Measurements from ENCODE around the gene VAMP2.

Gene VAMP2

DNA sequence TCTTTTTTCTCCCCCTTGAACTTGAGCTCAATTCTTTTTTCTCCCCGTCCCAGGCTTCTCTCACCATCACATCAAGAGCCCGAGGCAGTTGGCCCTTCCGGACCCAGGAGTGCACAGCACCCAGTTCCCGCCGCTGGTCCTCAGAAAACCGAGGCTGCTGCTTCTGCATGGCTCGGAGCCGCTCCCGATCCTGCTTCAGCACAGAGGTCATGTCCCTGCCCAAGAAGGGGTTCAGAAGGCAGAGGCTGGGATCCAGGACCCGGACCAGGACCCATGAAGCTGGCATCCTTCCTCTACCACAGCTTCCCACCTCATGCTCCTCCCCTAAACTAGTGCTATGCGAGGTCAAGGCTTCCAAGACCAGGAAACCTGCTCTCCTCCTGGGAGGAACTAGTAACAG lies 21.0 kb downstream of the VAMP2 start:
- no peak for DNase-seq

DNA sequence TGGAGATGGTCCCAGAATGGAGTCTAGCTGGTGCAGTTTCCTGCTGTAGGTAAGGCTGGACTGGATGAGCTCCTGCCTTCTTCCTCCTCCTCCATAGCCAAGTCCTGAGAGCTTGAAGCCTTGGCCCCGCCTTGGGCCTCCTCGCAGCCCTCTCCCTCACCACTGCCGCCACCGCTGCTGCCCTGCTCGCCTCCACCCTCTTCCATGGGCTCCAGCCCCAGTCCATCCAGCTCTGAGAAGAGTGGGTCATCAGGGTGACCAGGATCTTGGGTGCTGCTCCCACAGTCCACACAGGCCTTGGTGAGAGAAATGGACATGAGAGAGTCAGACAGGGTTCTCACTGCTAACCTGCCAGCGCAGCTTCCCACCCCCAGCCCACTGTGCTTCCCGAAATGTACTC lies 21.7 kb downstream of the VAMP2 start:
- DNase-seq: no peak

DNA sequence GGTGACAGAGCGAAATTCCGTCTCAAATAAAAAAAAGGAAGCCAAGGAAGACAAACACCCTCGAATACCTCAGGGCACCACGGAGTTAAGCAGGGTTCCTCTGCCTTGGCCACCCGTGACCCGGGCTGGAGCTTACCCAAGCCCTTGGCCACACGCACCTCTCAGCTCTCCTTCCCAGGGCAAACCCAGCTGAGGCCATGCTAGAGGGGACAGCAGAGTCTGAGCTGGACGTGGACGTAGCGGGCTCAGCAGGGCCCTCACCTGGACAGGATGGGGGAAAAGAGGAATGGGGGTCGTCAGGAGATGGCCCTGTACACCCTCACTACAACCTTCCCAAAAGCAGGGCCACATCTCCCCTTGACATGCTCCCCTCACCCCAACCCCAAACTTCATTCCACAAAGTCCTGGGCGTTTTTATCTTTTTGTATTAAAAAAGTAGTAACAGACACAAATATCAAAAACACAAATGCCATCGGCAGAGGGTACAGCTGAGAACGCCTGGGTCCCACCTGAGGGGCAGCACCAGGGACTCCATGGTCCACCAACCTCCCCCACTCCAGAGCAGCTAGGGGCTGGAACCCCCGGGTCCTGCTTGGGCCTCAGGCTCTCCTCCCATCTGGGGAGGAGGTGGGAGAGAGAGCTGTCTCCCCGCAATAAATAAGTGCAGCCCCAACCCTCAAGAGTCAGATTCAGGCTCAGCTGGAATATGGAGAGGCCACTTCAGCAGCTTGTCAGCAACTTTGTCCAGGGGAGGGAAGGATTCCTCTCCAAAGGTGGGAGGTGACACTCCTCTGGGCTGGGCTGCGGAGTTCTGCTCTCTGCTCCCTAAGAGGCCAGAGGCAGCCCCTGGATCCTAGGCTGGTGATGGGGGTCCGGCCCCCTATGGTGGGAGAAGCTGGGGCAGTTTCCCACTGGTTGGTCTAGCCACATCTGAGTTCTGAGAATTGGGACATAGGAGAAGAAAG lies 22.4 kb downstream of the VAMP2 start:
- peak; percentile 64 for DNase-seq

DNA sequence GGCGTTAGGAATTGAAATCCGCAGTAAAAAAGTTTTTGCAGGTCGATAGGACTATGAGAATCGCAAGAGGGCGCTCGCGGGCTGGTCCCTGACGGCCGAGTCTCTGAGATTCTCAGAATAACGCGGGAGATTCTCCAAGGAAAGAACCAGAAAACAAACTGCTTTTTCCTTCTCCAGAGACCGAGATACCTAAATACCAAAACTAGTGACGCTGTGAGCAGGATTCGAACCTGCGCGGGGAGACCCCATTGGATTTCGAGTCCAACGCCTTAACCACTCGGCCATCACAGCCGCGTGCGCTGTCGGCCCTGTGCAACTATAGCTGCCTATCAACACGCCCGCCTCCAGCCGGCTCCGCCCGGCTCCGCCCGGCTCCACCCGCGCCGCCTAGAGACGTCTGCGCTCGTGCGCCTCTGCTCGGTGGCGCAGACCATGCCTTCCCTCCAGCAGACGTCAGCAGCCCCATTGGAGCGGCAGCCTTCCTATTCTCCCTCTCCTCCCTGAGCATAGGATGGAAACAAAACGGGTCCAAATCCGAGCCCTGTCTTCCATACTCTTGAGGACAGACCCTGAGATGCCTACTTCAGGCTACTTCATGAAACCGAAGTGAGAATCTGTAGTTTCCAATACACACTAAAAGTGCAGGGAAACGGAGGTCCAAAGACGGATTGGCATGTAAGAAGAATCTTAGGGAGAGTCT lies 23.9 kb downstream of the VAMP2 start:
- DNase-seq: peak; percentile 98

DNA sequence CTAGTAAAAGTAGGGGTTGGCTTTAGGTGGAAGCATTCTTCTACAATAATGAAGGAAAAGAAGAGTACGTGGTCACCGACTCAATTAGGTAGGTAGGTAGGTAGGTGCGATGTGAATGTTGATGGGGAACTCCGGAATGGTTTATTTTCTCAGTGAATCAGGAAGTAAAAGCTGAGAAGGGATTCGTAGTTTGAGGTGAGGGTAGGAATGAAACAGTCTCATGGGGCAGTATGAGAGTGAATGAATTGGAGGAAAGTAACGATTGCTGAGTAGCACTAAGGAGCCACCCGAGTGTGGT lies 24.4 kb downstream of the VAMP2 start:
- DNase-seq: no peak

DNA sequence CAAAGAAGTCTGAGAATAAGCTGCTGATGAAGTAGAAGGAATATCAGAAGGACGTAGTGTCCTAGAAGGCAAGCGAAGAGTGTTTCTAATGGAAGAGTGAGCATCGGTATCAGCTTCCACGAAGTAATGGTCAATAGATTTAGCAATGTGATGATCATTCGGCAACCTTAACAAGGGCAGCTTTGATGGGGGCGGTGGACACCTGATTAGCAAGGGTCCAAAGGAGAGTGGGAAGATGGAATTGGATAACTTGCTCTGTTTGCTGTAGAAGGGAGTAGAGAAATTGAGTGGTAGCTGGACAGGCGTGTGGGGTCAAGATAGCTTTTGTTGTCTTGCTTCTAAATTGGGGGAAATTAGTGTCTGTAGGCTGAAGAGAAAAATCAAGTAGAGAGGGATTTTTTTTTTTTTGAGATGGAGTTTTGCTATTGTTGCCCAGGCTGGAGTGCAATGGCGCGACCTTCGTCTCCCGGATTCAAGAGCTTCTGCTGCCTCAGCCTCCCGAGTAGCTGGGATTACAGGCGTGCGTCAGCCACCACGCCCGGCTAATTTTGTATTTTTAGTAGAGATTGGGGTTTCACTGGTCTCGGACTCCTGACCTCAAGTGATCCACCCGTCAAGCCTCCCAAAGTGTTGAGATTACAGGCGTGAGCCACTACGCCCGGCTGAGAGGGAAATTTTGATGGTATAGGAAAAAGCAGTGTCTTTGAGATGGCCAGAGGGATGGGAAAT lies 24.9 kb downstream of the VAMP2 start:
- peak; percentile 64 for DNase-seq

DNA sequence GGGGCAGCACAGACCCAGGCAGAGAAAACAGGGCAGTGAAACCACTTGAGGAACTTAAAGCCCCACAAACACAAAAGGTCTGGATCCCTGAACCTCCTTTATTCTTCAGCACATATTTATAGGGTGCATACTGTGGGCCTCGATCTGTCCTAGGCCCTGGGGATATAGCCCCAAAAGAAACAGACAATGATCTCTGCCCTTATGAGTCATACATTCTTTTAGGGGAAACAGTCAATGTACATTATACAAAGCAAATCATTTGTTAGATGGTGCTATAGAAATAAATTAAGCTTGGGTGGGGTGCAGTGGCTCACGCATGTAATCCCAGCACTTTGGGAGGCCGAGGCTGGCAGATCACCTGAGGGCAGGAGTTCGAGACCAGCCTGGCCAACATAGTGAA lies 28.8 kb downstream of the VAMP2 start:
- no peak for DNase-seq

DNA sequence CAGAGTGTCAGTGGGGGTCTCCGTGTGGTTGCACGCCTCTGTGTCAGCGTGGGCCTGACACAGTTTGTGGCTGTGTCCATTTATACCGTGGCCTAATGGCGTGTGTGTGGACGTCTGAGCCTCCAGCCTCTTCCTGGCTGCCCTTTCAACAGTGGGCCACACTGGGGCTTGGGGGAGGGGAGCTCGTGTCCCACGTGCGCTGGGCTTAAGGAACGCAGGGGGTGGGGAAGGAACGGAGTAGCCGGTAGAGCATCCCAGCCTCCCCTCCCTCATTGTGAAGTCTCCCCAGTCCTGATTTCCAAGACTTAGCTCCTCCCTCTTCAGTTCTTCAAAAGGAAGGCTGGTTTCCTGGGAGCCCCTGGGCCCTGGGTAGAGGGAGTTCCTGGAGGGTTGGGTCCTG lies 29.3 kb downstream of the VAMP2 start:
- no peak for DNase-seq

DNA sequence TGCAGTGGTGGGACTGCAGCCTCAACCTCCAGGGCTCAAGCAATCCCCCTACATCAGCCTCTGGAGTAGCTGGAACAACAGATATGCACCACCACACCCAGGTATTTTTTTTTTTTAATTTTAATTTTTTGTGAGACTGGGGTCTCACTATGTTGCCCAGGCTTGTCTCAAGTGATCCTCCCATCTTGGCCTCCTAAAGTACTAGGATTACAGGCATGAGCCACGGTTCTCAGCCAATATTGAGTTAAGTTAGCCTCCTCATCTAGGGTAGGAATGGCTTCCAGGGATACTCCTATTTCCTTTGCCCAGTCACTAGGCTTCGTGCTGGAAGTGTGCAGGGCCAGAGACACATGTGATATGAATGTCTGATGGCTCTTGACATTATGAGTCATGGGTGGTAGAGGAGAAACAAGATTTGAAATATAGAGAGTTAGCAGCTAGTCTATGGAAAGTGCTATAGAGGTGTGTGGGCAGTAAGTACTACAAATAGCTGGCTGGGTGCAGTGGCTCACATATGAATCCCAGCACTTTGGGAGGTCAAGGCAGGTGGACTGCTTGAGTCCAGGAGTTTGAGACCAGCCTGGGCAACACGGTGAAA lies 30.8 kb downstream of the VAMP2 start:
- DNase-seq: no peak

DNA sequence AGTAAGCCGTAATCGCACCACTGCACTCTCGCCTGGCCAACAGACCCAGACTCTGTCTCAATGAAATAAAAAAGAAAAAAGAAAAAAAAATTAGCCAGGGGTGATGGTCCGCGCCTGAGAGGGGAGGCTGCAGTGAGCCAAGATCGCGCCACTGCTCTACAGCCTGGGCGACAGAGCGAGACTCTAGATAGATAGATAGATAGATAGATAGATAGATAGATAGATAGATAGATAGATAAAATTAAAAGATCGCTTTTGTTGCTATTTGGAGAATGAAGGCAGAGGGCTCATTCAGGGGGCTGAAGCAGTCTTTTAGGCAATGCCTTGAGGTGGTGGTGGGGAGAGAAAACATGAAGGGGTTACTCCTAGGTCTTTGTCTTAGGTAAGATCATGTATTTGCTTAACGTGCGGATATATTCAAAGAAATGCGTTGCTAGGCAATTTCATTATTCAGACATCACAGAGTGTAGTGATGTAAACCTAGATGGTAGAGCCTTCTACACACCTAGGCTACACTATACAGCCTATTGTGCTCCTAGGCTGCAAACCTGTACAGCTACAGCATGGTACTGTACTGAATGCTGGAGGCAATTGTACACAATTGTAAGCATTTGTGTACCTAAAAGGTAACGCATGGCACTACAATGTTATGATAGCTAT lies 34.5 kb downstream of the VAMP2 start:
- DNase-seq: no peak

DNA sequence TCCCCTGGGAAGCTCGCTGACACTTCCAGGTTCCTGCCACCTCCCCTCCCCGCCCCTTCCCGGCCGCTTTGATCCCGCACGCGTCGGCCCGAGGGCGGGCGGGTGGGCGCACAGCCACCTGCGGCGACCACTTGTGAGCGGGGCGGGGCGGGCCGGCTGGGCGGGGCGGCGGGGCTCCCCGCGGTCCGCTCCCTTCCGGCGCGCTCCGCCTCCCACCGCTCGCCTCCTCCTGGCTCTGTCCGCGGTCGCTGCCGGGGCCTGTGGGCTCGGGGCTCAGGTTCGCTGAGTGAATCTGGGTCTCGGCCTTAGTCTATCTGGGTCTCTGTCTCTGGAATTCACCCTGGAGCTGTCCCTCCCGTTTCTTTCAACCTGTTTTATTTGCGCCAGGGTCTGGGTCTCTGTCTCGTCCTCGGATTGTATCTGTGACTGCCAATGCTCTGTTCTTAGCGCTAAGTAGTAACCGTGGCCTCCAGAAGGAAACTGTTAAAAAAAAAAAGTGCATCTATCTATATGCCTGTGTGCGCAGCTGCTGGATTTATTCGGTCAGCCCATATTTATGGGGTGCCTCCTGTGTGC lies 36.2 kb downstream of the VAMP2 start:
- DNase-seq: peak; percentile 82

DNA sequence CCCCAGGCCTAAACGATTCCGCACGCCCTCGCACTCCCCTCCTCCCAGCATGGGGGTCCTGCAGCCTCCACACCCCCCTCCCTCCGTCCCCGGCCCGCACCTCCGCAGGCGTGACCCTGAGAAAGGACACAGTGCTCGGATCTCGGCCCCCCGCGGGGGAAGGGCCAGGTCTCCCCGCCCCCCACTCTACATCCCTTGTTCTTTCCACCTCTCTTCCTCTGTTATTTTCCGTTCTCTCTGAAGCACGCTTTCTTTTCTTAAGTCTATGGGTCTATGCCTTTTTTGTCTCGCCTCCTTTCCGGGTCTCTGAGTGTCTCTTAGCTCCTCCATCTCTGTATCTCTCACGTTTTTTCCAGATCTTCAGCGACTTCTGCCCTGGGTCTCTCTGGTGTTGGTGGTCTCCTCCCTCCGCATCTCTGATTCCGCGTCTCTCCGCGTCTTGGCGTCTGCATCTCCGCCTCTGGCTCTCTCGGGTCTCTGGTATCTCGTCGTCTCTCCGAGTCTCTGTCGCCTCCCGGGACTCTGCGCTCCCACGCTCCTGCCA lies 36.7 kb downstream of the VAMP2 start:
- DNase-seq: no peak

DNA sequence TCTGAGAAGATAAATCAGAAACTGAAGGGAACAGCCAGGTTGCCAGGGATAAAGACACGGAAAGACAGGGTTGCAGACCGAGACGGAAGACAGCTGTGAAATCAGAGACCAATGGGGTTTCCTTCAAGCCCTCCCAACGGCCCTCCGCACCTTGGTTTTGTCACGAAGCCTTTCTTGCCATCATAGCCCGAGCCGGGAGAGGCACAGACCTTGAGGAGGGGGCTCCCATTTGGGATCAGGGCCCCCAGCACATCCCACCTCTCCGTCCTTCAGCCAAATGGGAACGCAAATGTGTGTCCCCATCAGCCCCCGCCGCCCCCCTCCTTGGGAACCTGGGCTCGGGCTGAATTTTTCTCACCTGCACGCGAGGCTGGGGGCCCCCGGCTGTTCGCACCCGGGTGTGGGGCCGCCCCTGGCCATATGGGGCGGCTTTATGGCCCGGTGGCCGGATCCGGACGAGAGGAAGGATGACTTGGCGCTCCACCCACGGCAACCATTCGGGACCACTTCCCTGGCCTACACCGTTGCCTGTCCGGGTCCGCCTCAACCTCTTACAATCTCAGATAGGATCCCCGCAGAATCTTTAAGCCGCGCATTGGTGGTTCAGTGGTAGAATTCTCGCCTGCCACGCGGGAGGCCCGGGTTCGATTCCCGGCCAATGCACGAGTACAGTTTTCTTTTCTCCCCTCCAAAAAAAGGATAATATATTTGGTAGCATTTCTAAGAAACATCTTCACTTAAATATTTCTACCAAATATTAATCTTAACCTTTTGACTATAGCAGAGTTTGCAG lies 37.4 kb downstream of the VAMP2 start:
- DNase-seq: peak; percentile 95

DNA sequence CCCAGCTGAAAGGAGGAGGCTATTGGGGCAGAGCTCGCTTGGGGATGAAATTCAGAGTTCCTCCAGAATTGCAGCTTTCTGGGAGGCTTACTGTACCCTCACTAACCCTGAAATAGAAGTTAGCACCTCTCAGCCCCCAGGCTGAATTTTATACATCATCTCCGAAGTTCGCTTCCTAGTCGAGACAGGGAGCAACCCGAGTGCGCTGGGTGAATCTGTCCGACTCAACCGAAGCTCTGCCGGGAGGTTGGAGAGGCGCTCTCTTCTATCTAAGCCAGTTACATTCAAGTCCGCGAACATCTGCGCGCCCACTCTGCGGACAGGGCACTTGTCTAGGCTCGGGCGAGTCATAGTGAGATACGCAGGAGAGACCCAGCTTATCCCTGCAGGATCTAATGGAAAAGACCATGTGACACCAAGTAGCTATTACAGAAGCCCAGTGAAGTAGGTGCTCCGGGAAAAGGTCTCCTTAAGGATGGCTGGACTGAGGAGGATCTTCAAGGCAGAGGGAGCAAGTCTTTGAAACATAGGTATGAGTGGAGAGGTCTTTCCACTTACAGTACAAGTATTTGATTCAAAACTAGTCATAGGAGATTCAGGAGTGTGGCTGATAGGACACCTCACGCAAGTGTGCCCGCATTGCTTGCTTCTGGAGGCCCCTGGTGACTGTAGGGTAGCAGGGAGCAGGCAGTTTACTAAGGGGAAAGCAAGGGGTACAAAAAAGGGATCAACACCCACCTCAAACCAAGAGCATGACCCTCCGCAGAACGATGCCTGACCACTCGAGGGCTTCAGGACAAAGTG lies 38.2 kb downstream of the VAMP2 start:
- peak; percentile 66 for DNase-seq

DNA sequence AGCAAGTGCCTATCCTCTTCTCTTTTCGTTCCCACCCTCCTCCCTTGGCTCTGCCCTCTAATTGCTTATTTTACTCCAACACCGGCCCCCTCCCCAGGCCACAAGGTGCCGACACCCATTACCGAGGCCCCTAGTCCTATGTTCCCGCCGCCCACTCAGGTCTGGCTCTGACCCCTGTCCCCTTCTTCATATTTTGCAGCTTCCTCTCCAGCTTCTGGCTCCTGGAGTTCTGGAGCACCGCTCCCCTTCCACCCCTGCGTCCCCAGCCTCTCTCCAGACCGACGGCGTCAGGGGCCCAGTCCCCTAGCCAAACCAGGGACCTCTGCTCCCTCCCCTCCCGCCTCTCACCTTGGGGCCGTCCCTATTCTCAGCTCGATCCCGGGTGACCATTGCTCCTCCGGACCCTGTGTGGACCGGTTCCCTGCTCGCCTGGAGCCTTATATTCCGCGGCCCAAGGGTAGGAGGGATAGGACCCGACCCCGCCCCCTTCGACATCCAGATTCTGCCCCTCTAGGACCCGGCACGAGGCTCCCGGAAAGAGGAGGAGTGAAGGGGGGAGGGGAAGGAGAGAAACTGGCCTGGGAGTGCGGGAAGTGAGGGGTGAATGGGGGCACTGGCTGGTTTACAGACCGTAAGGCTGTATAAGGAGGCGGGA lies 38.9 kb downstream of the VAMP2 start, which contains the start of gene HES7:
Gene HES7 (minus strand): TSS at position 412 of the 655 bp plus-strand sequence. CDS start 22 bp downstream, at position 390.
- peak; percentile 64 for DNase-seq

DNA sequence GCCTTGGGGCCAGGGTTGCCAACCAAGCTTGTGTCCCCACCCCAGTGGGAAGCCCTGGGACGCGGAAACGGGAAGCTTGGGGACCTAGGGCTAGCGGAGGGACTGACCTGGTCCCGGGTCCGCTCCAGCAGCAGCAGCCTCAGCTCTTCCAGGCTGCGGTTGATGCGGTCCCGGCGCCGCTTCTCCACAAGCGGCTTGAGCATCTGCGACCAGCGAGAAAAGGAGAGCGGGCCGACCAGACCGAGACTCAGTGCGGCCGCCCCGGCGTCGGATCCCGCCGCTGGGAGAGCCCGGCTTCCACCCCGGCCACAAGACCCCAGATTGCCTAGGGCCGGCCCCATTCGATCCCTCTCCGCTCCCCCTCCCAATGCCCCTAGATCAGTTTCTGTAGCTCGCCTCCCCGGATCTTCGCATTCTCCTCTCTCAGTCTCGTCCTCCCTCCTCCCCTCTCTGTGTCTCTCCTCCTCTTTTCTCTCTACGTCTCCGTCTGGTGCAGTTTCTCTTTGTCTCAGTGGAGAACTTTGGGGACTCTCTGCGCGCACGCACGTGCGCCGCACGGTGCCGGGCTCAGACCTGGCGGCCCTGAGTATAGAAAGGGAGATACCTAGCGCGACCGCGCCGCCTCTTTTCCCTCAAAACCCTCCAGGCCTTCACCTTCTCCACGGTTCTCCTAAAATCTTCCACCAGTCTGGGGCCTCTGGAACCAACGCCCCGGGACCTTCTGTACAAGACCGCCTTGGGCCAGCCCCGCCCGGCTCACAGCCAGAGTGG lies 39.6 kb downstream of the VAMP2 start:
- peak; percentile 79 for DNase-seq

DNA sequence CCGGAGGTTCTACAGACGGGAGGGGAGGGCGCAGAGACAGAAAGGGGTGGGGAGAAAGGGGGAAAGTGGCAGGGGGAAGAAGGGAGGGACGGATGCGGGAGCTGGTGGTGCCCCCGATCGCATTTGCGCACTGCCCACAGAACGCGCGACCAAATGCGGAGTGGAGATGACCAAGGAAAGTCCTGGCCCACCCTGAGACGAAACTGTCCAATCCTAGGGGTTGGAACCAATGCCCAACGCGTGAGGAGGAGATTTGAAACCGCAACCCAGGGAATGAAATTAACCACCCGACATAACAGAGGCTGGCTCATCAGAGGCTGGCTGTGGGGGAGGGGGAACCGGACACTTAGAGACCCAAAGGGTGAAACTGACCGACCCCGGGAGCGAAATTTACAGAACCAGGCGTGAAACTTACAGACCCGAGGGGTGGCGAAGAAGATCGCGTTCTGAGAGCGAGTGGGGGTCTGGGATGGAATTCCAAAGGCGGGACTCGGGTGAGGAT lies 40.3 kb downstream of the VAMP2 start:
- no peak for DNase-seq

DNA sequence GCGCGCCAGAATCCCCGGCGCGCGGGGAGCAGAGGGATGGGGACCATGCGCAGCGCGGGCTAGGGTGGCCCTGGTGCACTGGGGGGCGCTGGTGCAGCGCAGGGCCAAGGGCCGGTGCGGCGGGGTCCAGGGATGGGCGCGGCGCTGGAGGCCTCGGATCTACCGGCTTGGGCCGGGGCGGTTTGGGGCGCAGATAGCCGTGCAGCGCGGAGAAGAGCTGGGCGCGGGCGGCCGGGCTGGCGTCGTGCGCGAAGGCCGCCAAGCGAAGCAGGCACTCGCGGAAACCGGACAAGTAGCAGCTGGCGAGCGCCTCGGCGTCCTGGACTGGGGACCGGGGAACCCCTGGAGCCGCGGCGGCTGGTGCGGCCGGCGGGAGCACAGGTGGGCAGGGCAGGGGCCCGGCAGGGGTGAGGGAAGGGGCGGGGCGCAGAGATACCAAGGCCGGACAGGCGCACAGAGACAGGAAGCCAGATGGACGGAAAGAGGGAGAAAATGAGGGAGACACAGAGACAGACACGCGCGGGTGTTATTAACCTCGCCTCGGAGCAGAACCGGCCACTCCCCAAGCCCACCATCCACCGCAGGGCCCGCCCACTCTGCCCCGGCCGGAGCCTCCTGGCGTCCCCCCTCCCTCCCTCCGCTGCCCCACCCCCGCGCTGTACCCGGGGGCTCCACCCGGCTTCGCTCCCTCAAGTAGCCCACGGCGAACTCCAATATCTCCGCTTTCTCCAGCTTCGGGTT lies 40.9 kb downstream of the VAMP2 start:
- peak; percentile 77 for DNase-seq
